ENCODE data around the gene SUCLA2. TPM values are rescaled to one million over a fixed set of nuclear protein-coding genes. Genes with fewer than 3 reads are reported as not detected.

Gene SUCLA2
- total RNA-seq, 3 donors from 2014 or later = 42.3 to 75.4 (median 61.3) TPM

- H3K4me1 ChIP-seq = no peaks in the 10 kb centered on the region
- no peak overlapping the region for H3K27ac ChIP-seq
- H3K4me3 ChIP-seq = no peak overlapping the region
- TF ChIP-seq POLR2A (IDR thresholded peaks at IDR 0.05) (no peak), CTCF (IDR thresholded peaks at IDR 0.05) (no peak), POLR2AphosphoS5 (IDR thresholded peaks at IDR 0.05) (no peak)
- DNase-seq (ENCODE audit: low spot score in 2 of 2) = no peak
- H3K36me3 ChIP-seq = peaks cover 3% of the 10 kb centered on the region
- no peaks in the 10 kb centered on the region for H3K9me3 ChIP-seq
- intact Hi-C loops (cut with DNase I; ENCODE audit: low total_unique reads) = no loop called here
- H3K27me3 ChIP-seq = no peaks in the 10 kb centered on the region
Measured at GRCh38 chr13:47898080-47898479, 103.0 kb downstream of the SUCLA2 start.

GRCh38 chr13:47897411-47898050 lies 103.5 kb downstream of the SUCLA2 start:
- TF ChIP-seq CTCF (IDR thresholded peaks at IDR 0.05) (no peak), POLR2AphosphoS5 (IDR thresholded peaks at IDR 0.05) (no peak), POLR2A (IDR thresholded peaks at IDR 0.05) (no peak)
- intact Hi-C loops (cut with DNase I; ENCODE audit: low total_unique reads) = no loop called here
- peak in 1 of 2 donors; percentile 33 for DNase-seq (ENCODE audit: low spot score in 2 of 2)

GRCh38 chr13:47896546-47896945 lies 104.5 kb downstream of the SUCLA2 start:
- no peak for DNase-seq (ENCODE audit: low spot score in 2 of 2)
- intact Hi-C loops (cut with DNase I; ENCODE audit: low total_unique reads) = no loop called here
- no peak overlapping the region for H3K4me3 ChIP-seq
- no peak overlapping the region for H3K27ac ChIP-seq
- H3K9me3 ChIP-seq = no peaks in the 10 kb centered on the region
- no peaks in the 10 kb centered on the region for H3K27me3 ChIP-seq
- TF ChIP-seq CTCF (IDR thresholded peaks at IDR 0.05) = no peak
- TF ChIP-seq POLR2A (IDR thresholded peaks at IDR 0.05) = no peak
- TF ChIP-seq POLR2AphosphoS5 (IDR thresholded peaks at IDR 0.05) = no peak
- no peaks in the 10 kb centered on the region for H3K4me1 ChIP-seq
- peaks cover 3% of the 10 kb centered on the region for H3K36me3 ChIP-seq

More at GRCh38 chr13:47897411-47898050, 103.5 kb downstream of the SUCLA2 start:
- Histone ChIP-seq H3K27ac (no peak overlapping the region), H3K4me3 (no peak overlapping the region), H3K4me1 (no peaks in the 10 kb centered on the region), H3K9me3 (no peaks in the 10 kb centered on the region), H3K27me3 (no peaks in the 10 kb centered on the region), H3K36me3 (peaks cover 3% of the 10 kb centered on the region)

- no peaks in the 10 kb centered on the region for H3K27me3 ChIP-seq
- H3K9me3 ChIP-seq = no peaks in the 10 kb centered on the region
- intact Hi-C loops (cut with DNase I; ENCODE audit: low total_unique reads) = no loop called here
- H3K4me3 ChIP-seq = no peak overlapping the region
- TF ChIP-seq CTCF (IDR thresholded peaks at IDR 0.05) (no peak), POLR2A (IDR thresholded peaks at IDR 0.05) (no peak), POLR2AphosphoS5 (IDR thresholded peaks at IDR 0.05) (no peak)
- no peaks in the 10 kb centered on the region for H3K4me1 ChIP-seq
- no peak for DNase-seq (ENCODE audit: low spot score in 2 of 2)
- peaks cover 3% of the 10 kb centered on the region for H3K36me3 ChIP-seq
- no peak overlapping the region for H3K27ac ChIP-seq
Measured at GRCh38 chr13:47896111-47896510, 105.0 kb downstream of the SUCLA2 start.

GRCh38 chr13:47893527-47893926 lies 107.5 kb downstream of the SUCLA2 start:
- Histone ChIP-seq H3K4me3 (no peak overlapping the region), H3K9me3 (no peaks in the 10 kb centered on the region), H3K27me3 (no peaks in the 10 kb centered on the region), H3K4me1 (no peaks in the 10 kb centered on the region), H3K36me3 (peaks cover 3% of the 10 kb centered on the region), H3K27ac (no peak overlapping the region)
- no peak for TF ChIP-seq POLR2AphosphoS5 (IDR thresholded peaks at IDR 0.05)
- no peak for TF ChIP-seq CTCF (IDR thresholded peaks at IDR 0.05)
- TF ChIP-seq POLR2A (IDR thresholded peaks at IDR 0.05) = no peak
- intact Hi-C loops (cut with DNase I; ENCODE audit: low total_unique reads) = no loop called here
- no peak for DNase-seq (ENCODE audit: low spot score in 2 of 2)

Other genes with a start within 250 kb of the SUCLA2 start
- gene NUDT15, start 36.5 kb upstream of the SUCLA2 start, total RNA-seq = 10 to 100 TPM in 1 of 3 donors, 1 to 10 TPM in 2; 8.0 to 12.1 (median 8.2) TPM
- 10 to 100 TPM; 39.0 to 45.1 (median 39.8) TPM for gene MED4, start 93.8 kb upstream of the SUCLA2 start, total RNA-seq
- gene ITM2B, start 231.9 kb upstream of the SUCLA2 start, total RNA-seq = 100 to 1,000 TPM; 369 to 727 (median 475) TPM